Breast epithelium (tissue), 3 donors: ENCODE results near the gene CLIC6.

Experiments used
- CTCF ChIP-seq, 3 donors: fragments of 450-650 bp; IDR thresholded peaks; one replicate each; pipeline ENCODE4 v1.5.1; 2016 to 2017; ENCODE audit warnings: antibody characterized with exemption in 3 of 3, mild to moderate bottlenecking in 3 of 3, moderate library complexity in 3 of 3
- POLR2A ChIP-seq: fragments of 450-650 bp; IDR thresholded peaks from one replicate; pipeline ENCODE4 v1.6.1; 2016; ENCODE audit warnings: antibody characterized with exemption, mild to moderate bottlenecking, moderate library complexity
- POLR2AphosphoS5 ChIP-seq, 3 donors: sonication (generic); formaldehyde crosslinking; IDR thresholded peaks; one replicate each; pipeline ENCODE4 v1.6.1; 2017; ENCODE audit warnings: antibody characterized with exemption in 3 of 3

- TF ChIP-seq CTCF (IDR thresholded peaks at IDR 0.05) (no peak), POLR2A (no peak), POLR2AphosphoS5 (IDR thresholded peaks at IDR 0.05) (no peak)
Observed at GRCh38 chr21:34684174-34684876, 15.5 kb downstream of the CLIC6 start.
